ENCODE results near the gene PGAP3. TPM values are rescaled to one million over a fixed set of nuclear protein-coding genes. Genes with fewer than 3 reads are reported as not detected.

The PGAP3 gene
- total and polyA plus RNA-seq, 12 donors, result 9.2 to 18.2 (median 13.8) TPM

DNA sequence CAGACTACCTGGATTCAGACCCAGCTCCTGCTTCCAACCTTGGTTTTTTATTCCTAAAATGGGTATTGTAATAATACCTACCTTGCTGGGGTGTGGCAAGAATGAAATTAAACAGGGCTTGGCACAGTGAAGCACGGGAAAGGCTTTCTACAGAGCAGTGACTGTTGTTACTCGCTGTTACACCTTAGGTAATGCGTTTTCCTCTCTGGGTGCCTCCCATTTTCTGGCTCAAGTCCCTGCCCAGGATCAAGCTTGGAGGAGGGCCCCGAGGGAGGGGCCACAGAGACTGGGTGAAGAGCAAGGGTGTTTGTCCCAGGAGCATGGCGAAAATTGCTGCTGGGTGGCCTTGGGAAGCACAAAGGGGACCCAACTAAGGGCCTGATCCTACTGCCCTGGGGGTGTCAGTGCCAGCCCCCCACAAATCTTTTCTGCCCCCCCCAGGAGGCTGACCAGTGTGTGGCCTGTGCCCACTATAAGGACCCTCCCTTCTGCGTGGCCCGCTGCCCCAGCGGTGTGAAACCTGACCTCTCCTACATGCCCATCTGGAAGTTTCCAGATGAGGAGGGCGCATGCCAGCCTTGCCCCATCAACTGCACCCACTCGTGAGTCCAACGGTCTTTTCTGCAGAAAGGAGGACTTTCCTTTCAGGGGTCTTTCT lies 29.2 kb upstream of the PGAP3 start:
- 70 to 78% methylated on average over 11 of the region's 11 CpGs for WGBS, 2 donors
- TF ChIP-seq, protein P1, sequence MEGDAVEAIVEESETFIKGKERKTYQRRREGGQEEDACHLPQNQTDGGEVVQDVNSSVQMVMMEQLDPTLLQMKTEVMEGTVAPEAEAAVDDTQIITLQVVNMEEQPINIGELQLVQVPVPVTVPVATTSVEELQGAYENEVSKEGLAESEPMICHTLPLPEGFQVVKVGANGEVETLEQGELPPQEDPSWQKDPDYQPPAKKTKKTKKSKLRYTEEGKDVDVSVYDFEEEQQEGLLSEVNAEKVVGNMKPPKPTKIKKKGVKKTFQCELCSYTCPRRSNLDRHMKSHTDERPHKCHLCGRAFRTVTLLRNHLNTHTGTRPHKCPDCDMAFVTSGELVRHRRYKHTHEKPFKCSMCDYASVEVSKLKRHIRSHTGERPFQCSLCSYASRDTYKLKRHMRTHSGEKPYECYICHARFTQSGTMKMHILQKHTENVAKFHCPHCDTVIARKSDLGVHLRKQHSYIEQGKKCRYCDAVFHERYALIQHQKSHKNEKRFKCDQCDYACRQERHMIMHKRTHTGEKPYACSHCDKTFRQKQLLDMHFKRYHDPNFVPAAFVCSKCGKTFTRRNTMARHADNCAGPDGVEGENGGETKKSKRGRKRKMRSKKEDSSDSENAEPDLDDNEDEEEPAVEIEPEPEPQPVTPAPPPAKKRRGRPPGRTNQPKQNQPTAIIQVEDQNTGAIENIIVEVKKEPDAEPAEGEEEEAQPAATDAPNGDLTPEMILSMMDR (IDR thresholded peaks at IDR 0.05), result no peak
- Histone ChIP-seq H3K36me3 (peaks cover 0 to 94% (median 23%) of the 10 kb centered on the region in 9 donors), H3K9me3 (no peaks in the 10 kb centered on the region), H3K27me3 (no peaks in the 10 kb centered on the region), H3K27ac (peak overlapping the region in 8 of 10 donors; percentile 36 to 66 (median 49)), H3K4me1 (peaks cover 0 to 19% (median 14%) of the 10 kb centered on the region in 9 donors), H3K4me3 (no peak overlapping the region)
- intact Hi-C loops (cut with DNase I), result no loop called here
- ATAC-seq (peak in 7 of 8 donors; percentile 45 to 75 (median 68)), DNase-seq (no peak)

DNA sequence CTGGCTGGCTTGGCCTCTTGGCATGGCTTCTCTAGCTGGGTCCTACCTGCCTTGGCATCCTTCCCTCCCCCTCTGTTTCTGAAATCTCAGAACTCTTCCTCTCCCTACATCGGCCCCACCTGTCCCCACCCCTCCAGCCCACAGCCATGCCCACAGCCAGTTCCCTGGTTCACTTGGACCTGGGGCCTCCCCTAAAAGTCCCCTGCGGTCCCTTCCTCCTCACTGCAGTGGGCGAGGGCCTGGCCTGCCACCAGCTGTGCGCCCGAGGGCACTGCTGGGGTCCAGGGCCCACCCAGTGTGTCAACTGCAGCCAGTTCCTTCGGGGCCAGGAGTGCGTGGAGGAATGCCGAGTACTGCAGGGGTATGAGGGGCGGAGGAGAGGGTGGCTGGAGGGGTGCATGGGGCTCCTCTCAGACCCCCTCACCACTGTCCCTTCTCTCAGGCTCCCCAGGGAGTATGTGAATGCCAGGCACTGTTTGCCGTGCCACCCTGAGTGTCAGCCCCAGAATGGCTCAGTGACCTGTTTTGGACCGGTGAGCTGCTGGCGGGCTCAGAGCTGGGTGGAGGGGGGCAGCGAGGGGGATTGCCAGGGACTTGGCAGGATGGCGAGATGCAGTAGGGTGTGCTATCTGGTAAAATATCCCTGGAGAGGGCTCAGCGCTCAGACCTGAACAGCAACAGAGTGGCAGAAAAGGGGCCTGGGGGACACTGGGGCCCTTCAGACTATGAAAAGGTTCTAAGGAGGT lies 28.4 kb upstream of the PGAP3 start:
- H3K9me3 ChIP-seq, result no peaks in the 10 kb centered on the region
- peak; percentile 47 to 86 (median 75) for ATAC-seq
- TF ChIP-seq, protein P1 (IDR thresholded peaks at IDR 0.05), result no peak
- intact Hi-C loops (cut with DNase I), result no loop called here
- DNase-seq, result no peak
- 68 to 77% methylated on average over 15 of the region's 15 CpGs for WGBS, 2 donors
- H3K36me3 ChIP-seq, result peaks cover 0 to 95% (median 23%) of the 10 kb centered on the region in 9 donors
- H3K27ac ChIP-seq, result peak overlapping the region in 8 of 10 donors; percentile 36 to 66 (median 52)
- H3K4me3 ChIP-seq, result no peak overlapping the region
- peaks cover 0 to 19% (median 14%) of the 10 kb centered on the region in 9 donors for H3K4me1 ChIP-seq
- H3K27me3 ChIP-seq, result no peaks in the 10 kb centered on the region

DNA sequence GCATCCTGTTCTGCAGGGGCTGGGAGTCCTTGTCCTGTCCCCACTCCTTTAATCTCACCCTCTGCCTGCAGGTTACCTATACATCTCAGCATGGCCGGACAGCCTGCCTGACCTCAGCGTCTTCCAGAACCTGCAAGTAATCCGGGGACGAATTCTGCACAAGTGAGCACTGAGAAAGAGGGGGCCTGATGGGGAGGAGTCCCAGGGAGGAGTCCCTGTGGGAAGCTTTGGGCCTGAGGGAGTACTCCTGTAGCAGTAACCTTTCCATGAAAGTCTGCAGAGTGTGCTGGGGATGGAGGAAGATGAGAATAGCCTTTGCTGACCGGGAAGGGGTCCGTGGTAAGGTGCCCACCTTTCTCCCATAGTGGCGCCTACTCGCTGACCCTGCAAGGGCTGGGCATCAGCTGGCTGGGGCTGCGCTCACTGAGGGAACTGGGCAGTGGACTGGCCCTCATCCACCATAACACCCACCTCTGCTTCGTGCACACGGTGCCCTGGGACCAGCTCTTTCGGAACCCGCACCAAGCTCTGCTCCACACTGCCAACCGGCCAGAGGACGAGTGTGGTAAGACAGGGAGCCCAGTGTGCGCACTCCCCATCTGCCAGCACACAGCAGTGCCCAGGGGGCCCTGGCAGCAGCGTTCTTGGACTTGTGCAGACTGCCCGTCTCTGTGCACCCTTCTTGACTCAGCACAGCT lies 27.7 kb upstream of the PGAP3 start:
- H3K27me3 ChIP-seq, result no peaks in the 10 kb centered on the region
- peak overlapping the region in 7 of 10 donors; percentile 36 to 66 (median 56) for H3K27ac ChIP-seq
- no peak for DNase-seq
- 91 to 92% methylated on average over 18 of the region's 18 CpGs for whole genome bisulfite sequencing, 2 donors
- intact Hi-C loops (cut with DNase I), result no loop called here
- peak in 2 of 8 donors; percentile 9 to 15 for ATAC-seq
- TF ChIP-seq, protein P1 (IDR thresholded peaks at IDR 0.05), result no peak
- H3K9me3 ChIP-seq, result no peaks in the 10 kb centered on the region
- H3K4me1 ChIP-seq, result peaks cover 0 to 19% (median 14%) of the 10 kb centered on the region in 9 donors
- peaks cover 0 to 99% (median 23%) of the 10 kb centered on the region in 9 donors for H3K36me3 ChIP-seq
- H3K4me3 ChIP-seq, result no peak overlapping the region

DNA sequence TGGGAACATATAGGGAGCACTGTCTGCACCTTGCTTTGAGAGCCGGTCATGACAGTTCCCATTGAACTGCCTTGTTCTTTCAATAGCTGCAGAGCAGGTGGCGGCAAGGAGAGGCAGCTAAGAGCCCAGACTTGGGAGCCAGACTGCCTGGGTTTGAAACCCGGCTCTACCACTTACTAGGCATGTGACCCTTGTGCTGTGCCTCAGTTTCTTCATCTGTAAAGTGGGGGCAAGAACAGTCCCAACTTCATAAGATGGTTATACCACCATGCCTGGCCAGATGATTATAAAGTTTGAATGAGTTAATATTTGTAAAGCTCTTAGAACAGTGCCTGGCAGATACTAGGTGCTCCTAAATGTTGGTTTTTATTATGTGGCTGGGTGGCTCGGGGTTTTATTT lies 26.4 kb upstream of the PGAP3 start:
- Histone ChIP-seq H3K4me1 (peaks cover 0 to 19% (median 14%) of the 10 kb centered on the region in 9 donors), H3K36me3 (peaks cover 0 to 100% (median 30%) of the 10 kb centered on the region in 9 donors), H3K9me3 (no peaks in the 10 kb centered on the region), H3K27ac (no peak overlapping the region), H3K27me3 (no peaks in the 10 kb centered on the region), H3K4me3 (no peak overlapping the region)
- TF ChIP-seq, protein P1 (IDR thresholded peaks at IDR 0.05), result no peak
- intact Hi-C loops (cut with DNase I), result no loop called here
- no peak for ATAC-seq
- DNase-seq, result no peak
- WGBS, 2 donors, result 93 to 97% methylated on average over 4 of the region's 4 CpGs

Measured in heart right ventricle (tissue), 16 donors.